ENCODE measurements around the gene IMP4.

- TF ChIP-seq CTCF (IDR thresholded peaks at IDR 0.05; ENCODE audit: insufficient read depth, low read length, poor library complexity, severe bottlenecking): no peak
- TF ChIP-seq EZH2phosphoT487 (conservative IDR thresholded peaks at IDR 0.05; ENCODE audit: low read length): no peak
Measured at GRCh38 chr2:130359466-130359865, 16.8 kb downstream of the IMP4 start.

All from SU-DHL-6 (cell line).